Endothelial cell of umbilical vein (primary cell): ENCODE results near the gene BHLHE41. TPM values are rescaled to one million over a fixed set of nuclear protein-coding genes. Genes with fewer than 3 reads are reported as not detected.

Experiments used
- BruUV-seq: library from RNA; stranded (reverse); fragments of 400-500 nt; replicated peaks from 2 replicates; lab custom pipeline; 2021; lab: Mats Ljungman, UMichigan
- CTCF ChIA-PET: fragments of 300-600, 350-600 bp; sonication (Branson Sonifier 250); formaldehyde crosslinking; loops from one replicate; lab custom pipeline; 2021; ENCODE audit warnings: antibody characterized with exemption, inconsistent platforms; lab: Charles Lee
- POLR2A ChIA-PET: fragments of 300-600, 350-600 bp; sonication (Branson Sonifier 250); formaldehyde crosslinking; loops from one replicate; lab custom pipeline; 2021; ENCODE audit warnings: antibody characterized with exemption, inconsistent platforms; lab: Charles Lee
- DNase-seq: peaks from one replicate; pipeline ENCODE4 v3.0.0-alpha.2; 2011; ENCODE audit warnings: low read depth, low spot score
- FAIRE-seq: peaks from 2 replicates; lab custom pipeline; 2011; peaks lifted over from hg19 to GRCh38; lab: Jason Lieb, UNC
- H2AFZ ChIP-seq: 2 replicates; pipeline ENCODE4 v1.6.0; 2012; ENCODE audit warnings: low read depth, low read length, control low read depth, inconsistent platforms
- H3K27ac ChIP-seq: 2 replicates; pipeline ENCODE4 v1.5.1; 2011; ENCODE audit warnings: low read depth, mild to moderate bottlenecking, control low read depth, low read length, moderate library complexity; ENCODE audit not compliant: insufficient read depth
- H3K27me3 ChIP-seq, 2 experiments: 2 replicates each; pipeline versions ENCODE4 v1.6.0 to v1.6.1; 2011; ENCODE audit warnings: low read length in 2 of 2, mixed read lengths in 1 of 2; ENCODE audit not compliant: control insufficient read depth in 2 of 2, insufficient read depth in 2 of 2
- H3K36me3 ChIP-seq, 2 experiments: 2 replicates in 1 of 2; 3 replicates in 1 of 2; pipeline ENCODE4 v1.5.1; 2011; ENCODE audit warnings: low read length in 2 of 2, mild to moderate bottlenecking in 1 of 2, moderate library complexity in 1 of 2; ENCODE audit not compliant: control insufficient read depth in 2 of 2, insufficient read depth in 2 of 2; ENCODE audit errors: extremely low read depth in 1 of 2
- H3K4me1 ChIP-seq: 3 replicates; pipeline ENCODE4 v1.5.1; 2011; ENCODE audit warnings: mild to moderate bottlenecking, low read length; ENCODE audit not compliant: control insufficient read depth, insufficient read depth; ENCODE audit errors: extremely low read depth
- H3K4me2 ChIP-seq: 2 replicates; pipeline ENCODE4 v1.6.1; 2011; ENCODE audit warnings: low read length, control low read depth, mixed read lengths; ENCODE audit not compliant: insufficient read depth
- H3K4me3 ChIP-seq, 3 experiments: fragments of 200-600 bp in 1 of 3; sonication (generic), shearing (Covaris generic) in 1 of 3; replicated peaks in 1 of 3; 2 replicates each; pipeline ENCODE4 v1.5.1; 2011 to 2016; ENCODE audit warnings: control low read depth in 3 of 3, low read length in 3 of 3, mild to moderate bottlenecking in 2 of 3, inconsistent platforms in 1 of 3, low read depth in 1 of 3, moderate library complexity in 1 of 3; ENCODE audit not compliant: insufficient read depth in 1 of 3
- H3K79me2 ChIP-seq: 2 replicates; pipeline ENCODE4 v1.6.0; 2012; ENCODE audit warnings: low read length, inconsistent platforms; ENCODE audit not compliant: control insufficient read depth, insufficient read depth
- H3K9ac ChIP-seq: replicated peaks from 2 replicates; pipeline ENCODE3; 2011; ENCODE audit warnings: low read length, control low read depth; ENCODE audit not compliant: insufficient read depth; ENCODE audit errors: extremely low read depth
- H3K9me1 ChIP-seq: replicated peaks from 3 replicates; pipeline ENCODE4 v1.6.0; 2011; ENCODE audit warnings: mild to moderate bottlenecking, low read length; ENCODE audit not compliant: control insufficient read depth, insufficient read depth; ENCODE audit errors: extremely low read depth
- H3K9me3 ChIP-seq: replicated peaks from 2 replicates; pipeline ENCODE4 v1.5.1; 2012; ENCODE audit warnings: low read length, inconsistent platforms; ENCODE audit not compliant: control insufficient read depth, insufficient read depth
- H4K20me1 ChIP-seq: replicated peaks from 2 replicates; pipeline ENCODE3; 2011; ENCODE audit warnings: mild to moderate bottlenecking, low read length; ENCODE audit not compliant: control insufficient read depth, insufficient read depth; ENCODE audit errors: extremely low read depth
- CTCF ChIP-seq, 2 donors: IDR thresholded peaks; 1 replicate in 1 of 2; 2 replicates in 1 of 2; pipeline ENCODE4 v1.5.1; 2011; ENCODE audit warnings: low read length in 2 of 2, mild to moderate bottlenecking in 2 of 2, moderate library complexity in 2 of 2, control low read depth in 1 of 2, inconsistent platforms in 1 of 2, low read depth in 1 of 2; ENCODE audit not compliant: insufficient read depth in 1 of 2; ENCODE audit errors: extremely low read depth in 1 of 2
- EZH2 ChIP-seq: IDR thresholded peaks from 2 replicates; pipeline ENCODE4 v1.6.1; 2012; ENCODE audit warnings: borderline replicate concordance, low read depth, mild to moderate bottlenecking, moderate library complexity, low read length, inconsistent platforms; ENCODE audit not compliant: severe bottlenecking
- FOS ChIP-seq: IDR thresholded peaks from 2 replicates; pipeline ENCODE4 v1.6.1; 2011; ENCODE audit warnings: mild to moderate bottlenecking, low read length, moderate library complexity, borderline replicate concordance; ENCODE audit not compliant: insufficient read depth
- GATA2 ChIP-seq: IDR thresholded peaks from 2 replicates; pipeline ENCODE4 v1.7.0; 2011; ENCODE audit warnings: low read depth, mild to moderate bottlenecking, moderate library complexity, mixed read lengths, low read length; ENCODE audit not compliant: insufficient read length, insufficient read depth
- JUN ChIP-seq: IDR thresholded peaks from 2 replicates; pipeline ENCODE4 v1.6.1; 2011; ENCODE audit warnings: borderline replicate concordance, low read depth; ENCODE audit not compliant: insufficient read length, insufficient read depth
- MAX ChIP-seq: IDR thresholded peaks from 2 replicates; pipeline ENCODE4 v1.6.1; 2011; ENCODE audit not compliant: insufficient read depth, insufficient read length
- MYC ChIP-seq: IDR thresholded peaks from one replicate; pipeline ENCODE4 v1.6.1; 2011; ENCODE audit warnings: mild to moderate bottlenecking, low read depth, low read length
- POLR2A ChIP-seq: IDR thresholded peaks from 2 replicates; pipeline ENCODE4 v1.6.1; 2012; ENCODE audit warnings: low read depth, mild to moderate bottlenecking, control low read depth, low read length
- POLR2AphosphoS5 ChIP-seq: IDR thresholded peaks from 2 replicates; pipeline ENCODE4 v1.6.1; 2012; ENCODE audit warnings: low read depth, mild to moderate bottlenecking, control low read depth, low read length, moderate library complexity; ENCODE audit not compliant: insufficient read depth
- dilution Hi-C: fragments of 300-500 bp; cut with MboI; formaldehyde crosslinking; loops from one replicate; pipeline ENCODE4 v1.15.0; 2019; ENCODE audit warnings: low sequenced_read_pairs; ENCODE audit not compliant: extremely low pct_ligation_motif_present
- intact Hi-C: fragments of 100-400 bp; cut with micrococcal nuclease; formaldehyde crosslinking; loops from one replicate; pipeline ENCODE4 v1.10.0; 2022
- polyA plus RNA-seq, 4 experiments: library from polyadenylated mRNA; depleted of rRNA in 3 of 4; stranded (reverse) in 3 of 4; unstranded in 1 of 4; fragments of >200 nt; gene quantifications; 2 replicates each; pipeline versions ENCODE4 v1.2.1 to v1.2.3, GENCODE V29; 2011 to 2012; ENCODE audit warnings: missing spikeins in 1 of 4
- total RNA-seq: library from RNA; stranded (reverse); gene quantifications from 2 replicates; pipeline ENCODE4 v1.2.3, GENCODE V29; 2021

Gene BHLHE41
- total and polyA plus RNA-seq, 2 donors (not counting 3 experiments of a cell fraction or from before 2014, with no cell fraction given) = 0.12 to 0.24 TPM

- intact Hi-C loops (no loop called here), dilution Hi-C loops (no loop called here)
- no peaks in the 10 kb centered on the region for H4K20me1 ChIP-seq
- H3K4me3 ChIP-seq = no peak overlapping the region
- no peak for TF ChIP-seq JUN
- no peak for TF ChIP-seq POLR2A
- no peak for TF ChIP-seq POLR2AphosphoS5
- TF ChIP-seq MAX = no peak
- TF ChIP-seq FOS = no peak
- TF ChIP-seq EZH2 = no peak
- no peak for TF ChIP-seq MYC
- no peak for TF ChIP-seq CTCF (IDR thresholded peaks at IDR 0.05; ENCODE audit: extremely low read depth in 1 of 2, insufficient read depth in 1 of 2, low read depth in 1 of 2, low read length in 2 of 2)
- no peak for TF ChIP-seq GATA2
- POLR2A ChIA-PET = no interaction called here
- no peak overlapping the region for H3K27ac ChIP-seq
- H3K9ac ChIP-seq = no peak overlapping the region
- no peaks in the 10 kb centered on the region for H3K9me1 ChIP-seq
- DNase-seq = no peak
- H3K27me3 ChIP-seq = no peaks in the 10 kb centered on the region
- no peak overlapping the region for H2AFZ ChIP-seq
- no TSS peak for BruUV-seq
- no peaks in the 10 kb centered on the region for H3K9me3 ChIP-seq
- CTCF ChIA-PET = interaction anchor here (1.0 to 1.4 kb wide), 3 partner anchors 26 to 53 kb away, joined by 3 read pairs; partner anchors contain the start of gene BHLHE41
- H3K4me1 ChIP-seq = peaks cover 24% of the 10 kb centered on the region
- no peak for FAIRE-seq
- no peak overlapping the region for H3K4me2 ChIP-seq
- H3K36me3 ChIP-seq = no peaks in the 10 kb centered on the region
- H3K79me2 ChIP-seq = no peaks in the 10 kb centered on the region
Observed at GRCh38 chr12:26150736-26151450, 26.1 kb upstream of the BHLHE41 start.
